ENCODE data around the gene LBHD1. TPM values are rescaled to one million over a fixed set of nuclear protein-coding genes. Genes with fewer than 3 reads are reported as not detected.

Gene LBHD1
- polyA plus RNA-seq, 3 donors = 1.9 to 9.1 (median 2.9) TPM

DNA sequence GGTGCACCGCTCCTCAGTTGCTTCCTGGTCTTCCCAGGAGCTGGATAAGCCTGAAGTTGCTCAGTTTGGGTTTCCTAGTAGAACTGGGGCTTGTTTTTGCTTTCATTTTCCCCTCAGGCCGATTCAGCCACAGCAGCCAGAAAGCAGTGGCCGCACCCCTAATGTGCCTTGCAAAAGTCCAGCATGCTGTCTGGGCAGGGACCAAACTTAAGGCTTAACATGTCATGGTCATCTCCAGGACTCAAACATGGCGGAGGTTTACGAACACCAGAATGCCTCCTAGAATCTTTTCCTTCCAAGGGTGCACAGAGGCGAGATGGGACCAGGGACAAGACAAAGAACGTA lies 37.9 kb upstream of the LBHD1 start:
- intact Hi-C loops (cut with micrococcal nuclease) = loop anchor here in 1 of 2 donors (1.0 kb wide), 1 partner anchor 16 kb away; no protein-coding TSS in a partner anchor
- Histone ChIP-seq H3K27me3 (ENCODE audit: control insufficient read depth in 2 of 2, insufficient read depth in 2 of 2, low read length in 2 of 2) (no peaks in the 10 kb centered on the region), H3K4me3 (replicated peaks in 1 of 3; ENCODE audit: low read depth in 2 of 3, low read length in 3 of 3) (peak overlapping the region; percentile 72 to 91 (median 83)), H3K36me3 (replicated peaks in 1 of 2; ENCODE audit: control insufficient read depth in 1 of 2, insufficient read depth in 2 of 2, low read length in 2 of 2) (peaks cover 34 to 44% of the 10 kb centered on the region in 2 donors), H4K20me1 (ENCODE audit: insufficient read depth, low read length) (peaks cover 7% of the 10 kb centered on the region), H3K27ac (ENCODE audit: low read depth in 1 of 2, low read length in 2 of 2) (peak overlapping the region; percentile 95 to 97), H2AFZ (ENCODE audit: insufficient read depth, low read depth, low read length, poor library complexity, severe bottlenecking) (peak overlapping the region; percentile 98), H3K9me3 (replicated peaks in 1 of 2; ENCODE audit: control insufficient read depth in 1 of 2, insufficient read depth in 1 of 2, low read length in 2 of 2) (no peaks in the 10 kb centered on the region), H3K4me2 (replicated peaks; ENCODE audit: extremely low read depth, low read length, poor library complexity, severe bottlenecking) (peak overlapping the region; percentile 96), H3K4me1 (ENCODE audit: control insufficient read depth in 1 of 2, insufficient read depth in 2 of 2, low read length in 2 of 2) (peaks cover 34 to 51% of the 10 kb centered on the region in 2 donors), H3K9ac (ENCODE audit: insufficient read depth, low read length, poor library complexity, severe bottlenecking) (peak overlapping the region; percentile 88), H3K79me2 (ENCODE audit: insufficient read depth, low read length) (peaks cover 18% of the 10 kb centered on the region)
- H3K27me3 Mint-ChIP-seq (ENCODE audit: low read depth in 3 of 3) = no peaks in the 10 kb centered on the region
- peaks cover 33 to 44% of the 10 kb centered on the region in 2 donors for H3K36me3 Mint-ChIP-seq
- H3K27ac Mint-ChIP-seq = peak overlapping the region; percentile 95 to 99 (median 98)
- TF ChIP-seq, protein P1, sequence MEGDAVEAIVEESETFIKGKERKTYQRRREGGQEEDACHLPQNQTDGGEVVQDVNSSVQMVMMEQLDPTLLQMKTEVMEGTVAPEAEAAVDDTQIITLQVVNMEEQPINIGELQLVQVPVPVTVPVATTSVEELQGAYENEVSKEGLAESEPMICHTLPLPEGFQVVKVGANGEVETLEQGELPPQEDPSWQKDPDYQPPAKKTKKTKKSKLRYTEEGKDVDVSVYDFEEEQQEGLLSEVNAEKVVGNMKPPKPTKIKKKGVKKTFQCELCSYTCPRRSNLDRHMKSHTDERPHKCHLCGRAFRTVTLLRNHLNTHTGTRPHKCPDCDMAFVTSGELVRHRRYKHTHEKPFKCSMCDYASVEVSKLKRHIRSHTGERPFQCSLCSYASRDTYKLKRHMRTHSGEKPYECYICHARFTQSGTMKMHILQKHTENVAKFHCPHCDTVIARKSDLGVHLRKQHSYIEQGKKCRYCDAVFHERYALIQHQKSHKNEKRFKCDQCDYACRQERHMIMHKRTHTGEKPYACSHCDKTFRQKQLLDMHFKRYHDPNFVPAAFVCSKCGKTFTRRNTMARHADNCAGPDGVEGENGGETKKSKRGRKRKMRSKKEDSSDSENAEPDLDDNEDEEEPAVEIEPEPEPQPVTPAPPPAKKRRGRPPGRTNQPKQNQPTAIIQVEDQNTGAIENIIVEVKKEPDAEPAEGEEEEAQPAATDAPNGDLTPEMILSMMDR (IDR thresholded peaks at IDR 0.05) = no peak
- 65% methylated on average over 7 of the region's 7 CpGs for WGBS (ENCODE audit: insufficient coverage)
- DNase-seq = peak; percentile 20 to 27 (median 23)
- H3K4me3 Mint-ChIP-seq = peak overlapping the region; percentile 87 to 96
- H3K9me3 Mint-ChIP-seq = no peaks in the 10 kb centered on the region
- H3K4me1 Mint-ChIP-seq = peaks cover 42% of the 10 kb centered on the region

DNA sequence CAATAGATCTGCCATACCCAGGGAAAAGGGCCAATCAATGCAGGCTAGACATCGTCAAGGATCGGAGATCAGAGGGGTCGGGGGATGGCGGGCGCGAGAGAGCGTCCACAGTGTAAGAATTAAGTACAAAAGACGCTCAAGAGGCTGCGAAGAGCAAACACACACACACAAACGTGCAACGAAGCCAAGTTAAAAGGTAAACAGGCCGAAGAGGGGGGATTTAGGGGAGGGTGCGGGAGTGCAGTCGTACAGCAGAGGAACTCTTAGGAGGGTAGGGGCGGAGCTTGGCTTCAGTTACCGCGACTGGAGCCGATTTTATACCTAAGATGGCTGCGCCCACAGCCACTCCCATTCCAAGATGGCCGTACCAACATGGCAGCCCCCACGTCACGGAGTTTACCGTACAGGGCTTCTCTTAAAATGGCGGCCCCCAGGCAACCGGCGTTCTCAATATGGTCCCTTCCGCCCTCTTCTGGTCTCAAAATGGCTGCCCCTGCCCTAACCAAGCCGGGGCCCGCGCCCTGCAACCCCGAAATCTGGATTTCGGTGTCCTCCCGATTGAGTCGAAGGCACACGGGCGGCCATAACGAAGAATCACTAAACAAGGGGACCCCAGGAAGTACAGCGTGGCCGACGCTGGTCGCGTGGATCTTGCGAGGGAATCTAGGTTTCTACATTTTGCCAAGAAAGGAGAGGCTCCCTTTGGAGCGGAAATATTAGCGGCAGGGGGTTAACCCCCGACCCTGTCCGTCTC lies 37.4 kb upstream of the LBHD1 start:
- DNase-seq = peak; percentile 97 to 99 (median 98)
- Histone ChIP-seq H3K36me3 (replicated peaks in 1 of 2; ENCODE audit: control insufficient read depth in 1 of 2, insufficient read depth in 2 of 2, low read length in 2 of 2) (peaks cover 29 to 40% of the 10 kb centered on the region in 2 donors), H3K4me1 (ENCODE audit: control insufficient read depth in 1 of 2, insufficient read depth in 2 of 2, low read length in 2 of 2) (peaks cover 40 to 56% of the 10 kb centered on the region in 2 donors), H3K4me2 (replicated peaks; ENCODE audit: extremely low read depth, low read length, poor library complexity, severe bottlenecking) (peak overlapping the region; percentile 96), H4K20me1 (ENCODE audit: insufficient read depth, low read length) (peaks cover 3% of the 10 kb centered on the region), H3K27ac (ENCODE audit: low read depth in 1 of 2, low read length in 2 of 2) (peak overlapping the region; percentile 95 to 97), H3K27me3 (ENCODE audit: control insufficient read depth in 2 of 2, insufficient read depth in 2 of 2, low read length in 2 of 2) (no peaks in the 10 kb centered on the region), H3K9ac (ENCODE audit: insufficient read depth, low read length, poor library complexity, severe bottlenecking) (peak overlapping the region; percentile 88), H3K79me2 (ENCODE audit: insufficient read depth, low read length) (peaks cover 19% of the 10 kb centered on the region), H3K9me3 (replicated peaks in 1 of 2; ENCODE audit: control insufficient read depth in 1 of 2, insufficient read depth in 1 of 2, low read length in 2 of 2) (no peaks in the 10 kb centered on the region), H3K4me3 (replicated peaks in 1 of 3; ENCODE audit: low read depth in 2 of 3, low read length in 3 of 3) (peak overlapping the region; percentile 72 to 91 (median 83)), H2AFZ (ENCODE audit: insufficient read depth, low read depth, low read length, poor library complexity, severe bottlenecking) (peak overlapping the region; percentile 98)
- Mint-ChIP-seq H3K4me1 (peaks cover 46% of the 10 kb centered on the region), H3K27me3 (ENCODE audit: low read depth in 3 of 3) (no peaks in the 10 kb centered on the region), H3K4me3 (peak overlapping the region; percentile 87 to 99), H3K36me3 (peaks cover 28 to 39% of the 10 kb centered on the region in 2 donors), H3K27ac (peak overlapping the region; percentile 95 to 99 (median 98)), H3K9me3 (no peaks in the 10 kb centered on the region)
- TF ChIP-seq, protein P1 (IDR thresholded peaks at IDR 0.05) = no peak
- 1% methylated on average over 33 of the region's 47 CpGs for WGBS (ENCODE audit: insufficient coverage)
- intact Hi-C loops (cut with micrococcal nuclease) = loop anchor here (1.0 to 10.0 kb wide), 3 partner anchors 18 to 115 kb away; partner anchors contain the start of genes TUT1 (in 2 of the 2), HNRNPUL2 (in 1 of the 2) and INTS5 (in 1 of the 2)
